Thyroid gland (tissue), 4 donors: ENCODE results near the gene NGFR. TPM values are rescaled to one million over a fixed set of nuclear protein-coding genes. Genes with fewer than 3 reads are reported as not detected.
A peak's percentile ranks its signal among the peaks of the same experiment; 100 is the strongest.

Experiments
- DNase-seq, 2 donors: peaks; one replicate each; pipeline ENCODE4 v3.0.0-alpha.2; 2019
- H3K27ac ChIP-seq, 3 donors: fragments of 200-600 bp; sonication (generic); 1 replicate in 2 of 3; 2 replicates in 1 of 3; pipeline ENCODE4 v1.5.1; 2016 to 2019; ENCODE audit warnings: mild to moderate bottlenecking in 1 of 3, moderate library complexity in 1 of 3
- H3K27me3 ChIP-seq: fragments of 200-600 bp; sonication (generic); one replicate; pipeline ENCODE4 v1.5.1; 2019
- H3K36me3 ChIP-seq, 2 donors: fragments of 200-600 bp; sonication (generic); one replicate each; pipeline ENCODE4 v1.5.1; 2016 to 2019
- H3K4me1 ChIP-seq, 2 donors: fragments of 200-600 bp; sonication (generic); one replicate each; pipeline ENCODE4 v1.5.1; 2017 to 2019
- H3K4me3 ChIP-seq, 3 donors: fragments of 200-600 bp; sonication (generic); replicated peaks in 1 of 3; 1 replicate in 2 of 3; 2 replicates in 1 of 3; pipeline ENCODE4 v1.5.1; 2016; ENCODE audit warnings: mild to moderate bottlenecking in 1 of 3
- H3K9me3 ChIP-seq: fragments of 200-600 bp; sonication (generic); one replicate; pipeline ENCODE4 v1.5.1; 2017
- POLR2A ChIP-seq, 2 donors: fragments of 450-650 bp; IDR thresholded peaks; one replicate each; pipeline ENCODE4 v1.6.1; 2017; ENCODE audit warnings: antibody characterized with exemption in 2 of 2, mild to moderate bottlenecking in 2 of 2, moderate library complexity in 1 of 2
- WGBS, 2 donors: methylation state at CpG; one replicate each; pipeline ENCODE4 v1.1.5; 2017; 5-methylcytosine and 5-hydroxymethylcytosine counted together
- intact Hi-C: fragments of 100-400 bp; cut with DNase I; formaldehyde crosslinking; loops from one replicate; pipeline ENCODE4 v1.15.1; 2023
- total RNA-seq, 4 donors: library from RNA; depleted of rRNA; stranded (reverse); fragments of >200 nt; gene quantifications; one replicate each; pipeline ENCODE4 v1.2.3, GENCODE V29; 2016
- TF ChIP-seq, protein P1 (sequence below), 6 experiments: fragments of 200-600 bp in 3 of 6; fragments of 450-650 bp in 3 of 6; sonication (generic) in 3 of 6; IDR thresholded peaks; one replicate each; pipeline ENCODE4 v1.5.1; 2016 to 2019; ENCODE audit warnings: antibody characterized with exemption in 6 of 6, mild to moderate bottlenecking in 2 of 6, inconsistent platforms in 1 of 6, moderate library complexity in 1 of 6

The NGFR gene
- total RNA-seq, 4 donors from 2014 or later: 14.5 to 34.0 (median 21.1) TPM

DNA sequence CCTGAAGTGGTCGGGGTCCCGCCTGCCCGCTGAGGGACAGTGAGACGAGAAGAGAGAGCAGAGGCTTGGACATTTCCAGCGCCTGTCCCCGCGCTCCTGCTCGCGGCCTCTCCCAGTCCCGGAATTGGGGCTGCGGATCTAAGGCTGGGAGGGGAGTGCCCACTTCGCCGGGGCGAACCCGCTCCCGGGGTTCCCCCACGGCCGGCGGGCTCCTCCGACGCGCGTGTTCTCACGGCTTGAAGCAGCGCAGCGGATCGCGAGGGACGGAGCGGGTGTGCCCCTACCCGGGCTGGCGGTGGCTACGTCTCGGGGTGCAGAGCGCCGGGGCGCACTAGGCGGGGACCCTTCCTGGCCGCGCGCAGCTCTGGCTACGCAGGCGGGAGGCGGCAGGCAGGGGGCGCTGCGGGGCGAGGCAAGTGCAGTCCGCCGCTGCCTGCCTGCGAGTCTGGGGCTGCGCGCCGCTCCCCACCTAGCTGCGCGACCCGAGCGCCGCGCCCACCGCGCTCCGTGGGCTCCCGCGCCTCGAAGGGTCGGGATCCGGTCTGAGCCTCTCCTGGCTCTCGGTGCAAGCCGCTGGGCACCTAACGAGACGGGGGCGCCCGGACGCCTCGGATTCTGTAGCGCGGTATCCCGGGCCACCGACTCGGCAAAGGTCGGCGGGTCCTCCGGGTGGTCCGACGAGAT is 1.2 kb downstream of the NGFR start:
- peak overlapping the region in 1 of 3 donors; percentile 37 for H3K4me3 ChIP-seq
- peak; percentile 76 to 77 for DNase-seq
- 0 to 1% methylated on average over 32 to 35 of the region's 85 CpGs for WGBS, 2 donors
- TF ChIP-seq, protein P1, sequence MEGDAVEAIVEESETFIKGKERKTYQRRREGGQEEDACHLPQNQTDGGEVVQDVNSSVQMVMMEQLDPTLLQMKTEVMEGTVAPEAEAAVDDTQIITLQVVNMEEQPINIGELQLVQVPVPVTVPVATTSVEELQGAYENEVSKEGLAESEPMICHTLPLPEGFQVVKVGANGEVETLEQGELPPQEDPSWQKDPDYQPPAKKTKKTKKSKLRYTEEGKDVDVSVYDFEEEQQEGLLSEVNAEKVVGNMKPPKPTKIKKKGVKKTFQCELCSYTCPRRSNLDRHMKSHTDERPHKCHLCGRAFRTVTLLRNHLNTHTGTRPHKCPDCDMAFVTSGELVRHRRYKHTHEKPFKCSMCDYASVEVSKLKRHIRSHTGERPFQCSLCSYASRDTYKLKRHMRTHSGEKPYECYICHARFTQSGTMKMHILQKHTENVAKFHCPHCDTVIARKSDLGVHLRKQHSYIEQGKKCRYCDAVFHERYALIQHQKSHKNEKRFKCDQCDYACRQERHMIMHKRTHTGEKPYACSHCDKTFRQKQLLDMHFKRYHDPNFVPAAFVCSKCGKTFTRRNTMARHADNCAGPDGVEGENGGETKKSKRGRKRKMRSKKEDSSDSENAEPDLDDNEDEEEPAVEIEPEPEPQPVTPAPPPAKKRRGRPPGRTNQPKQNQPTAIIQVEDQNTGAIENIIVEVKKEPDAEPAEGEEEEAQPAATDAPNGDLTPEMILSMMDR (IDR thresholded peaks at IDR 0.05): peak; percentile 30 to 94 (median 78)
- TF ChIP-seq POLR2A (IDR thresholded peaks at IDR 0.05): no peak
- no peaks in the 10 kb centered on the region for H3K9me3 ChIP-seq
- H3K36me3 ChIP-seq: no peaks in the 10 kb centered on the region
- peaks cover 20 to 36% of the 10 kb centered on the region in 2 donors for H3K4me1 ChIP-seq
- intact Hi-C loops: loop anchor here (2.0 kb wide), 1 partner anchor 60 kb away; no protein-coding TSS in a partner anchor
- H3K27me3 ChIP-seq: peaks cover 23% of the 10 kb centered on the region
- no peak overlapping the region for H3K27ac ChIP-seq

DNA sequence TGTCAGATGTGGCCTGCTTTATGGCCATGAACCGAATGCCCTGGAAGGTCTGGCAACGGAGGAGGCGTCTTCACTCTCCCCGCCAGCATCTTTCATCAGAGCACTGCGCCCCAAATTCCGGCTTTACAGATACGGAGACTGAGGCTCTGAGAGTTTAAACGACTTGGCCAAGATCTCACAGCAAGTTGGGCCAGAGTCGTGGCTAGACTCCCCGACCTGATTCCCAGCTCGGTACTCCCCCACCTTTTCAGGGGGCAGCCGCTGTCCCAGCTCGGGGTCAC is 1.7 kb downstream of the NGFR start:
- H3K27me3 ChIP-seq: peaks cover 23% of the 10 kb centered on the region
- TF ChIP-seq, protein P1 (IDR thresholded peaks at IDR 0.05): no peak
- no peak for TF ChIP-seq POLR2A (IDR thresholded peaks at IDR 0.05)
- intact Hi-C loops: loop anchor here (2.0 kb wide), 1 partner anchor 60 kb away; no protein-coding TSS in a partner anchor
- peaks cover 20 to 36% of the 10 kb centered on the region in 2 donors for H3K4me1 ChIP-seq
- 1 to 5% methylated on average over 11 to 12 of the region's 13 CpGs for WGBS, 2 donors
- H3K27ac ChIP-seq: no peak overlapping the region
- no peaks in the 10 kb centered on the region for H3K9me3 ChIP-seq
- no peak for DNase-seq
- H3K4me3 ChIP-seq: peak overlapping the region in 1 of 3 donors; percentile 37
- H3K36me3 ChIP-seq: no peaks in the 10 kb centered on the region

DNA sequence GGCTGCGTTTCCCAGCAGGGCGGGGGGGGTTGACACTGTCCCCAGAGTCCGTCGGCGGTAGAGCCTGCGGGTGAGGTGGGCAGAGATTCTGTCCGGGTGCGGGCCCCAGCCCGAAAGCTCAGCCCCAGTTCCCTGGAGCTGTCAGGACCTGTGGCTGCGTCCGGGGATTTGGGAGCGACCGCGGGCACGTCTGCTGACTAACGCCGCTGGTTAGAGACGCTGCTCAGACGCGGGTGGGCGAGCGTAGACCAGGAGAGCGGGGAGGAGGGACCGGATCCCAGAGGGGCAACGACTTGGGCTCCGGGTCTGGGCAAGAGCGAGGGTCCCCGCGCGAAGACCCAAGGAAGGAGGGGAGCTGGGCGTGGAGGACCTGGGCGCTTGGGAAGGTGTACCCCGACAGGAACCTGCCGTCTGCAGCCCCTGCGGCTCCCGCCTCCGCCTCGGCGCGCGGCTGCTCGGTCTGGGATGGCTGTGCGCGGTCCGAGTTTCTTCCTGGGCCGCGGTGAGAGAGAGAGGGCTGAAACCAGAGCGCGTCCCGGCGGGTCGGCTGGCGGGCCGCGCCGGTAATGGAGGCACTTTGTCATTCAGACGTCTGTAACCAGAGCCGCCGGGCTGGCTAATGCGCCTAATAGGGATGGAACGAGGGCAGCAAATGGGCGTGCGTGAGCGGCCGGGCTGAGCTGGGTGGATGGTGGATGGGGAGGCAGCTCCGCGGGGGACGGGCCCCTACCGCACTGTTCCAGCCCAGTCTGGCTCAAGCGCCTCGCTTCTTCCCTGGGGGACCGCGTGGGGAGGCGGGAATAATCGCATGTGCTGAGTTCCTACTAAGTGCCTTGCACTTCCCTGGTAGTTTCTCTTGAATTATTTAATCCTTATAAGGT is 2.3 kb downstream of the NGFR start:
- DNase-seq: peak; percentile 41 to 42
- H3K9me3 ChIP-seq: no peaks in the 10 kb centered on the region
- H3K36me3 ChIP-seq: no peaks in the 10 kb centered on the region
- H3K4me3 ChIP-seq: peak overlapping the region in 1 of 3 donors; percentile 37
- TF ChIP-seq, protein P1 (IDR thresholded peaks at IDR 0.05): no peak
- TF ChIP-seq POLR2A (IDR thresholded peaks at IDR 0.05): no peak
- peaks cover 20 to 36% of the 10 kb centered on the region in 2 donors for H3K4me1 ChIP-seq
- WGBS, 2 donors: 1 to 2% methylated on average over 19 to 44 of the region's 75 CpGs
- intact Hi-C loops: loop anchor here (2.0 kb wide), 1 partner anchor 59 kb away; no protein-coding TSS in a partner anchor
- H3K27me3 ChIP-seq: peaks cover 23% of the 10 kb centered on the region
- H3K27ac ChIP-seq: no peak overlapping the region

DNA sequence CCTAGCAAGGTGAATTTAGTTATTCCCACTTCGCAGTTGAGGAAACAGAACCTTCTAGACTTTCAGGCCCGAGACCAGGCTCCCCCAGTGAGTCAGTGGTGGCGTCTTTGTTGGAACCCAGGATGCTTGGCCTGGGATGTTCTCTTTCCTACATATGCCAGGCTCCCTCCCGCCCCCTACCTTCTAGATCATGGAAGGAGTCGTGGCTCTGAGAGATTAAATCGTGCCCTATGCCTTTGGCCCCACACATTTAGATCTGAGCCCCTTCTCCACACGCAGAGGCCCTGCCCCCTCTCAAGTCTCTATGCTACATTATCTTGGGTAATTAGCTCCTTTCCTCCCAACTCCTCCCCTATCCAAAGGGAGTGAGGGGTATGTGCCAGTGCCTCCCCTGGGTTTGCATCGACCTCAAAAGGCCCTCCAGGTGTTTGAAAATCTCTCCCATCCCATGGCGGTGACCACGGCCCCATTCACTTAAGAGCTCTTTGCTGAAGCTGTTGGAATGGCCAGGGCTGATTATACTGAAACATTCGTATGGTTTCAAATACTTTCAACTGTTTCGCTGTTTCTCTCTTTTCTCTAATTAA is 3.0 kb downstream of the NGFR start:
- H3K9me3 ChIP-seq: no peaks in the 10 kb centered on the region
- peaks cover 23% of the 10 kb centered on the region for H3K27me3 ChIP-seq
- no peak overlapping the region for H3K4me3 ChIP-seq
- no peaks in the 10 kb centered on the region for H3K36me3 ChIP-seq
- 25 to 33% methylated on average over 12 of the region's 12 CpGs for WGBS, 2 donors
- no peak overlapping the region for H3K27ac ChIP-seq
- intact Hi-C loops: no loop called here
- peaks cover 20 to 36% of the 10 kb centered on the region in 2 donors for H3K4me1 ChIP-seq
- no peak for DNase-seq
- TF ChIP-seq POLR2A (IDR thresholded peaks at IDR 0.05): no peak
- TF ChIP-seq, protein P1 (IDR thresholded peaks at IDR 0.05): no peak
